K562 (cell line): ENCODE results near the gene TANC1. TPM values are rescaled to one million over a fixed set of nuclear protein-coding genes. Genes with fewer than 3 reads are reported as not detected.

ENCODE experiments used
- ATAC-seq: fragments of 200-7000 bp; cut with Tn5 transposase; 3 replicates; pipeline ENCODE4 v1.9.1; 2020; ENCODE audit warnings: moderate library complexity
- BruUV-seq: library from RNA; stranded (reverse); fragments of 400-500 nt; replicated peaks from 2 replicates; lab custom pipeline; 2021; lab: Mats Ljungman, UMichigan
- CTCF ChIA-PET: fragments of 300-600 bp; formaldehyde crosslinking; extraction: SDS; loops from one replicate; lab custom pipeline; 2021; ENCODE audit warnings: low intra/inter-chr PET ratio; lab: Yijun Ruan, JAX
- POLR2A ChIA-PET: fragments of 300-600, 350-650 bp; sonication (Branson Sonifier 250); formaldehyde crosslinking; extraction: SDS; loops from one replicate; lab custom pipeline; 2021; ENCODE audit warnings: antibody characterized with exemption, inconsistent platforms; lab: Yijun Ruan, JAX
- DNase-seq, 4 experiments: peaks; one replicate each; pipeline versions ENCODE4 v3.0.0 to v3.0.0-alpha.2; 2011 to 2018; ENCODE audit warnings: low spot score in 3 of 4, mixed read lengths in 3 of 4; ENCODE audit errors: extremely low read depth in 1 of 4
- FAIRE-seq: peaks from 2 replicates; lab custom pipeline; 2011; peaks lifted over from hg19 to GRCh38; lab: Jason Lieb, UNC
- H2AFZ ChIP-seq: 2 replicates; pipeline ENCODE4 v1.6.0; 2011; ENCODE audit warnings: low read depth, low read length, control low read depth, inconsistent platforms
- H3K27ac ChIP-seq: fragments of 200-600 bp; 3 replicates; pipeline ENCODE4 v1.8.0; 2011; ENCODE audit warnings: low read depth, mild to moderate bottlenecking, control low read depth, inconsistent platforms, low read length, moderate library complexity, mixed read lengths; ENCODE audit errors: extremely low read depth
- H3K27me3 ChIP-seq, 2 experiments: fragments of 300-600 bp in 1 of 2; 2 replicates in 1 of 2; 3 replicates in 1 of 2; pipeline versions ENCODE4 v1.6.0 to v1.8.0; 2011; ENCODE audit warnings: inconsistent platforms in 2 of 2, low read length in 2 of 2, mild to moderate bottlenecking in 1 of 2, mixed read lengths in 1 of 2, moderate library complexity in 1 of 2; ENCODE audit not compliant: control insufficient read depth in 2 of 2, insufficient read depth in 2 of 2
- H3K36me3 ChIP-seq: fragments of 300-600 bp; 3 replicates; pipeline ENCODE4 v1.8.0; 2011; ENCODE audit warnings: mild to moderate bottlenecking, low read length, inconsistent platforms; ENCODE audit not compliant: control insufficient read depth, insufficient read depth
- H3K4me1 ChIP-seq, 2 experiments: fragments of 200-600 bp in 1 of 2; replicated peaks in 1 of 2; 2 replicates in 1 of 2; 3 replicates in 1 of 2; pipeline versions ENCODE4 v1.5.1 to v1.8.0; 2011; ENCODE audit warnings: inconsistent platforms in 2 of 2, low read length in 2 of 2, mild to moderate bottlenecking in 1 of 2, mixed read lengths in 1 of 2, moderate library complexity in 1 of 2; ENCODE audit not compliant: control insufficient read depth in 2 of 2, insufficient read depth in 2 of 2
- H3K4me2 ChIP-seq: 2 replicates; pipeline ENCODE4 v1.6.1; 2011; ENCODE audit warnings: low read length, control low read depth, inconsistent platforms, mixed read lengths; ENCODE audit not compliant: insufficient read depth
- H3K4me3 ChIP-seq: fragments of 200-600 bp; sonication (generic), shearing (Covaris generic); 2 replicates; pipeline ENCODE4 v1.5.1; 2016; ENCODE audit warnings: control low read depth, inconsistent platforms
- H3K79me2 ChIP-seq: fragments of 200-600 bp; 3 replicates; pipeline ENCODE4 v1.8.0; 2011; ENCODE audit warnings: low read length, inconsistent platforms; ENCODE audit not compliant: control insufficient read depth, insufficient read depth
- H3K9ac ChIP-seq, 2 experiments: 2 replicates each; pipeline versions ENCODE4 v1.6.0 to v1.6.1; 2011; ENCODE audit warnings: low read depth in 2 of 2, low read length in 2 of 2, control low read depth in 1 of 2, inconsistent platforms in 1 of 2, mild to moderate bottlenecking in 1 of 2, mixed read lengths in 1 of 2; ENCODE audit not compliant: insufficient read depth in 1 of 2
- H3K9me1 ChIP-seq: one replicate; pipeline ENCODE4 v1.6.0; 2011; ENCODE audit warnings: inconsistent platforms, mild to moderate bottlenecking, low read length, moderate library complexity; ENCODE audit not compliant: control insufficient read depth, insufficient read depth
- H3K9me3 ChIP-seq: replicated peaks from 2 replicates; pipeline ENCODE4 v1.5.1; 2011; ENCODE audit warnings: low read depth, low read length, inconsistent platforms; ENCODE audit not compliant: control insufficient read depth, insufficient read depth
- H4K20me1 ChIP-seq: replicated peaks from 2 replicates; pipeline ENCODE4 v1.6.1; 2011; ENCODE audit warnings: low read length, inconsistent platforms, mixed read lengths; ENCODE audit not compliant: control insufficient read depth, insufficient read depth
- CTBP1 ChIP-seq: fragments of 450-650 bp; IDR thresholded peaks from 2 replicates; pipeline ENCODE4 v1.6.1; 2016; ENCODE audit warnings: borderline replicate concordance
- EP300 ChIP-seq: IDR thresholded peaks from 2 replicates; pipeline ENCODE4 v1.6.1; 2012; ENCODE audit warnings: low read length, improper control_type of control experiment
- ILK ChIP-seq: fragments of 450-650 bp; IDR thresholded peaks from 2 replicates; pipeline ENCODE4 v1.6.1; 2016; ENCODE audit warnings: missing genetic modification characterization, low read depth, mild to moderate bottlenecking, missing compliant biosample characterization, moderate library complexity, borderline replicate concordance
- NR1H2 ChIP-seq: sonication (generic); formaldehyde crosslinking; IDR thresholded peaks from 2 replicates; pipeline ENCODE4 v1.4.0; 2020; ENCODE audit warnings: mild to moderate bottlenecking, missing genetic modification reagents
- RCOR1 ChIP-seq, 2 experiments: IDR thresholded peaks; 2 replicates each; pipeline ENCODE4 v1.6.1; 2012; ENCODE audit warnings: low read depth in 2 of 2, low read length in 2 of 2, borderline replicate concordance in 1 of 2, improper control_type of control experiment in 1 of 2
- ZNF263 ChIP-seq: sonication (generic); formaldehyde crosslinking; IDR thresholded peaks from 2 replicates; pipeline ENCODE4 v1.8.0; 2022; ENCODE audit warnings: mild to moderate bottlenecking, missing genetic modification reagents, borderline replicate concordance
- ZNF75A ChIP-seq: fragments of 450-650 bp; formaldehyde crosslinking; IDR thresholded peaks from 2 replicates; pipeline ENCODE4 v1.4.0; 2020; ENCODE audit warnings: mild to moderate bottlenecking
- WGBS: fragments of 100-300 bp; shearing (Covaris generic); methylation state at CpG from one replicate; pipeline ENCODE4 v1.1.6; 2016; ENCODE audit warnings: low coverage, mixed read lengths; ENCODE audit not compliant: insufficient coverage; ENCODE audit errors: missing lambda C conversion rate; 5-methylcytosine and 5-hydroxymethylcytosine counted together
- in situ Hi-C: fragments of 300-500 bp; cut with MboI; formaldehyde crosslinking; loops from 4 replicates; pipeline ENCODE4 v1.15.0; 2018; ENCODE audit warnings: inconsistent platforms, mixed read lengths
- intact Hi-C: fragments of 100-400 bp; cut with micrococcal nuclease; formaldehyde crosslinking; loops from 2 replicates; pipeline ENCODE4 v1.14.2; 2022
- polyA plus RNA-seq, 8 experiments: library from polyadenylated mRNA; depleted of rRNA in 4 of 8; stranded (reverse) in 5 of 8; unstranded in 3 of 8; fragments of >200 nt; fragmentation: Nextera tagmentation in 2 of 8; fragmentation: Illumina TruSeq in 1 of 8; extraction: Ambion mirVana in 2 of 8; extraction: Trizol in 1 of 8; gene quantifications; 2 replicates each; pipeline versions ENCODE4 v1.2.1 to v1.2.3, GENCODE V29; 2011 to 2014; ENCODE audit warnings: inconsistent platforms in 1 of 8, missing spikeins in 1 of 8
- total RNA-seq, 7 experiments: library from RNA; depleted of rRNA in 6 of 7; stranded (reverse); fragments of >200 nt in 6 of 7; fragmentation: Illumina TruSeq in 2 of 7; extraction: Trizol in 2 of 7; gene quantifications; 2 replicates each; pipeline versions ENCODE4 v1.2.1 to v1.2.3, GENCODE V29; 2011 to 2021; ENCODE audit warnings: low replicate concordance in 1 of 7

The TANC1 gene
- total and polyA plus RNA-seq, 9 of the 15 experiments (the other 6 are each of a cell fraction or from before 2014, with no cell fraction given) = under 0.01 to 0.20 (median 0.07) TPM; not detected in 1

DNA sequence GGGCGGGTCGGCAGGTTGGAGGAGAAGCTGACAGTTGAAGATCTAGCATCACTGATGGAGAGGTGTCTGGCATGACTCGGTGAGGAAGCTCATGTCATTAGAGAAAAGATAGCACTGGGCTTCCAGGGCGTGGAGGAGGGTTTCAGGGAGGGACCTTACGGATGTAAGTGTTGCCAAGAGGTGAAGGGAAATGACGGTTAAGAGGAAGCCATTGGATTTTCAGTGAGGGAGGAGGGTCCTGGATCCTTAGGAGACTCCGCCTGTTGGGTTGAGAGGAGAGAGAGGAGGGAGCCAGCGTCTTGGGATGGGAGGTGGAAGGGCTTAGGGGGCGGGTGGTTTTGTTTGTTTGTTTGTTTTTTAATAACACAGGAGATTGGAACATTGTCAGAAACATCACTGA lies 214.9 kb downstream of the TANC1 start:
- Histone ChIP-seq H3K36me3 (no peaks in the 10 kb centered on the region), H3K27ac (no peak overlapping the region), H4K20me1 (peaks cover 13% of the 10 kb centered on the region; the same call in 1 of the 2 replicates), H3K4me3 (no peak overlapping the region), H3K9me3 (no peaks in the 10 kb centered on the region), H3K9ac (no peak overlapping the region), H2AFZ (no peak overlapping the region)
- POLR2A ChIA-PET = interaction anchor here (0.8 to 1.0 kb wide), 2 partner anchors 9 to 17 kb away, joined by 3 to 4 read pairs; no protein-coding TSS in a partner anchor
- in situ Hi-C loops = loop anchor here (10.0 kb wide), 1 partner anchor 279 kb away; no protein-coding TSS in a partner anchor
- DNase-seq (no peak), FAIRE-seq (no peak), ATAC-seq (no peak)
- BruUV-seq = no TSS peak
- TF ChIP-seq ZNF263 (CRISPR knock-in tag) (no peak), CTBP1 (peak; percentile 44; the same call in 1 of the 2 replicates)
- TF ChIP-seq, all 486 proteins: peak for 1
- Histone ChIP-seq H3K4me1 (no peaks in the 10 kb centered on the region), H3K27me3 (peaks cover 33 to 68% of the 10 kb centered on the region in 2 experiments), H3K9me1 (no peaks in the 10 kb centered on the region), H3K4me2 (no peak overlapping the region), H3K79me2 (no peaks in the 10 kb centered on the region)
- CTCF ChIA-PET = interaction anchor here (2.6 kb wide), 1 partner anchor 148 kb away, joined by 11 read pairs; no protein-coding TSS in a partner anchor
- 2% methylated on average over 9 of the region's 9 CpGs for WGBS
- intact Hi-C loops = no loop called here

DNA sequence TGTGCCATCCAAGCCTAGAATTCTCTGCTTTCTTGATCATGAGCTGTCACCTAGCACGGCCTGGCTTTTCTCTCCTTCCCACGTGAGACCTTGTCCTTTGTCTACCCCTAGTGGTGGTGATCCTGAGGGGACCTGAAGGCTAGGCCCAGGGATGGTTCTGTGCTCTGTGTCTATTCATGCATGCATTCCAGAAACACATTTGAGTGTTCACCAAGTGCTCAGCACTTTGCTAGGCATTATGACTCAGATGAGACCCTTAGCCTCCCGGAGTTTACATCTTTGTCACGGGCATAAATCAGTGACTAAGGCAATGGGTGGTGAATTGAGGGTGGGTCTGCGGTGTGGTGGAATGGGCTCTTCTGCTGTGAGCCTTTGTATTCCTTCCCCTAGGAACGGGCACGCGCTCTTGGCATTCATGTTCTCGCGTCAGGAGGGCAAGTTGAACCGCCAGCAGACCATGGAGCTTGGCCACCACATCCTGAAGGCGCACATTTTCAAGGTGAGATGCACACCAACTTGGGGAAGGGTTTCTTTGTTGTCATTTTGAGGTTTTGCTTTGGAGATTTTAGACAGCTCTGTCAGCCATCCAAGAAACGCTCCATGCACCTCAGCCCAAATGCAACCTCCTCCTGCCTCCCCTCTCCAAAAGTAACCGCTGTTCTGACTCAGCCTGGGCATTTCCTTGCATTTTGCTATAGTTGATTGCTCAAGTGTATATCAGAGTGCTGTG lies 217.1 kb downstream of the TANC1 start:
- WGBS = 1% methylated on average over 14 of the region's 14 CpGs
- Histone ChIP-seq H3K9me3 (no peaks in the 10 kb centered on the region), H4K20me1 (peaks cover 15% of the 10 kb centered on the region; the same call in 1 of the 2 replicates), H3K4me2 (no peak overlapping the region), H3K4me1 (no peaks in the 10 kb centered on the region), H3K9me1 (no peaks in the 10 kb centered on the region), H3K27ac (no peak overlapping the region), H3K36me3 (no peaks in the 10 kb centered on the region), H3K9ac (no peak overlapping the region), H3K27me3 (peaks cover 35 to 63% of the 10 kb centered on the region in 2 experiments), H2AFZ (no peak overlapping the region), H3K4me3 (no peak overlapping the region), H3K79me2 (no peaks in the 10 kb centered on the region)
- in situ Hi-C loops = loop anchor here (10.0 kb wide), 1 partner anchor 281 kb away; no protein-coding TSS in a partner anchor
- BruUV-seq = no TSS peak
- FAIRE-seq = peak; percentile 51
- intact Hi-C loops = loop anchor here (1.0 to 2.0 kb wide), 3 partner anchors 67 to 284 kb away; no protein-coding TSS in a partner anchor
- ChIA-PET POLR2A (interaction anchor here (0.7 to 1.1 kb wide), 2 partner anchors 14 to 15 kb away, joined by 3 to 5 read pairs; no protein-coding TSS in a partner anchor), CTCF (interaction anchor here (1.4 to 2.6 kb wide), 2 partner anchors 150 to 285 kb away, joined by 8 to 11 read pairs; no protein-coding TSS in a partner anchor)
- peak; percentile 57 to 70 (median 64) for DNase-seq
- peak; percentile 88 for ATAC-seq
- TF ChIP-seq ZNF75A (CRISPR knock-in tag) (no peak), NR1H2 (no peak), EP300 (no peak), RCOR1 (IDR thresholded peaks at IDR 0.05; ENCODE audit: borderline replicate concordance in 1 of 2, low read depth in 2 of 2, low read length in 2 of 2) (peak in 1 of 2 experiments; percentile 42; a peak in 1 of 4 replicates), ILK (no peak)
